Tibial artery (tissue), 4 donors: ENCODE data around the gene NCOA3.

ENCODE experiments used
- DNase-seq, 2 donors: peaks; one replicate each; pipeline ENCODE4 v3.0.0-alpha.2; 2019
- H3K27ac ChIP-seq, 2 donors: fragments of 200-600 bp; sonication (generic) in 1 of 2; 1 replicate in 1 of 2; 2 replicates in 1 of 2; pipeline ENCODE4 v1.5.1; 2018 to 2019; ENCODE audit warnings: mild to moderate bottlenecking in 1 of 2
- H3K27me3 ChIP-seq, 2 donors: fragments of 200-600 bp; sonication (generic) in 1 of 2; one replicate each; pipeline versions ENCODE4 v1.5.1 to v1.6.0; 2016 to 2019
- H3K36me3 ChIP-seq, 3 donors: fragments of 200-600 bp; sonication (generic) in 2 of 3; one replicate each; pipeline ENCODE4 v1.5.1; 2016 to 2019; ENCODE audit warnings: mild to moderate bottlenecking in 2 of 3
- H3K4me1 ChIP-seq, 4 donors: fragments of 200-600 bp; sonication (generic) in 2 of 4; 1 replicate in 3 of 4; 2 replicates in 1 of 4; pipeline ENCODE4 v1.5.1; 2016 to 2019
- H3K4me3 ChIP-seq, 2 donors: fragments of 200-600 bp; sonication (generic) in 1 of 2; 1 replicate in 1 of 2; 2 replicates in 1 of 2; pipeline ENCODE4 v1.5.1; 2018 to 2019; ENCODE audit warnings: mild to moderate bottlenecking in 2 of 2
- H3K9me3 ChIP-seq, 3 donors: fragments of 200-600 bp; sonication (generic) in 1 of 3; one replicate each; pipeline ENCODE4 v1.5.1; 2016 to 2019
- CTCF ChIP-seq, 2 experiments: fragments of 200-600 bp in 1 of 2; fragments of 450-650 bp in 1 of 2; IDR thresholded peaks; one replicate each; pipeline ENCODE4 v1.5.1; 2017 to 2019; ENCODE audit warnings: antibody characterized with exemption in 2 of 2, mild to moderate bottlenecking in 1 of 2, moderate library complexity in 1 of 2
- intact Hi-C: fragments of 100-400 bp; cut with DNase I; formaldehyde crosslinking; loops from one replicate; pipeline ENCODE4 v1.15.0; 2023; ENCODE audit warnings: low total_unique reads

The NCOA3 gene

GRCh38 chr20:47672166-47672565, 170.5 kb downstream of the NCOA3 start:
- intact Hi-C loops = no loop called here
- no peaks in the 10 kb centered on the region for H3K9me3 ChIP-seq

GRCh38 chr20:47672886-47673670, 171.4 kb downstream of the NCOA3 start:
- intact Hi-C loops = no loop called here
- Histone ChIP-seq H3K4me3 (no peak overlapping the region), H3K4me1 (no peaks in the 10 kb centered on the region), H3K27ac (no peak overlapping the region), H3K9me3 (no peaks in the 10 kb centered on the region), H3K27me3 (no peaks in the 10 kb centered on the region), H3K36me3 (peaks cover 0 to 61% (median 16%) of the 10 kb centered on the region in 3 donors)
- DNase-seq = peak in 1 of 2 donors; percentile 57
- TF ChIP-seq CTCF (IDR thresholded peaks at IDR 0.05) = no peak

More at GRCh38 chr20:47672166-47672565, 170.5 kb downstream of the NCOA3 start:
- Histone ChIP-seq H3K27ac (no peak overlapping the region), H3K4me1 (no peaks in the 10 kb centered on the region), H3K36me3 (peaks cover 0 to 59% (median 16%) of the 10 kb centered on the region in 3 donors), H3K27me3 (no peaks in the 10 kb centered on the region), H3K4me3 (no peak overlapping the region)
- no peak for TF ChIP-seq CTCF (IDR thresholded peaks at IDR 0.05)
- DNase-seq = peak in 1 of 2 donors; percentile 57

- intact Hi-C loops = no loop called here
- H3K27me3 ChIP-seq = no peaks in the 10 kb centered on the region
- no peak for DNase-seq
- H3K36me3 ChIP-seq = peaks cover 0 to 56% (median 11%) of the 10 kb centered on the region in 3 donors
- H3K4me1 ChIP-seq = no peaks in the 10 kb centered on the region
- H3K4me3 ChIP-seq = no peak overlapping the region
- TF ChIP-seq CTCF (IDR thresholded peaks at IDR 0.05) = no peak
- no peak overlapping the region for H3K27ac ChIP-seq
- H3K9me3 ChIP-seq = no peaks in the 10 kb centered on the region
These were observed 171.9 kb downstream of the NCOA3 start for GRCh38 chr20:47673671-47673955.

GRCh38 chr20:47674145-47674544, 172.5 kb downstream of the NCOA3 start:
- no peaks in the 10 kb centered on the region for H3K27me3 ChIP-seq
- peaks cover 0 to 51% (median 10%) of the 10 kb centered on the region in 3 donors for H3K36me3 ChIP-seq
- H3K27ac ChIP-seq = no peak overlapping the region
- no peak for DNase-seq
- no peaks in the 10 kb centered on the region for H3K4me1 ChIP-seq
- H3K9me3 ChIP-seq = no peaks in the 10 kb centered on the region
- intact Hi-C loops = no loop called here
- no peak for TF ChIP-seq CTCF (IDR thresholded peaks at IDR 0.05)
- H3K4me3 ChIP-seq = no peak overlapping the region

GRCh38 chr20:47674686-47675085, 173.0 kb downstream of the NCOA3 start:
- DNase-seq = peak in 1 of 2 donors; percentile 60
- TF ChIP-seq CTCF (IDR thresholded peaks at IDR 0.05) = no peak
- H3K27me3 ChIP-seq = no peaks in the 10 kb centered on the region
- intact Hi-C loops = loop anchor here (5.0 kb wide), 2 partner anchors 113 to 943 kb away; partner anchors contain the start of gene SULF2
- no peaks in the 10 kb centered on the region for H3K4me1 ChIP-seq
- H3K27ac ChIP-seq = no peak overlapping the region
- H3K36me3 ChIP-seq = peaks cover 0 to 47% (median 10%) of the 10 kb centered on the region in 3 donors
- H3K4me3 ChIP-seq = no peak overlapping the region
- H3K9me3 ChIP-seq = no peaks in the 10 kb centered on the region
